HG03460 (cell line): ENCODE measurements around the gene CCL28.

ENCODE experiments used
- ATAC-seq: cut with Tn5 transposase; IDR thresholded peaks from one replicate; pipeline ENCODE4 v1.9.1; 2021; ENCODE audit not compliant: unreplicated experiment

CCL28 gene

GRCh38 chr5:43358726-43359125 is 53.5 kb downstream of the CCL28 start:
- ATAC-seq: no peak

DNA sequence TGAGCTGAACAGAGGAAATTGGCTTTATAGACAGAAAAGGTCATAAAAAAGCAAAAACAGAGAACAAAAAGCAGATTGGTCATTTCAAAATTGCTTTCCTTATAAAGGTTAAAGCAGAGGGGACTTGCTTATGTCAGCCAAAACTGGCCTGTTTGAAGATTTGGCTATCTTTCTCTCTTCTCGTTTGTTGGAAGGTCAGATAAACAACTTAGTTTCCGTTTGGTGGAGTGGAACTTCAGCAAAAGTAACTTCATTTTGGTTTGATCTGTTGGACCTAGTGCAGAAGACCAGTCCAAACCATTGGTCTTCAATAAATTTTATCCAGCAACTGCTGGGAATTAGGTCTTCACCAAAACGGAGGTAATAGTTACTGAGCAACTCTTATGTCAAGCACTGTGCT is 53.9 kb downstream of the CCL28 start:
- no peak for ATAC-seq

DNA sequence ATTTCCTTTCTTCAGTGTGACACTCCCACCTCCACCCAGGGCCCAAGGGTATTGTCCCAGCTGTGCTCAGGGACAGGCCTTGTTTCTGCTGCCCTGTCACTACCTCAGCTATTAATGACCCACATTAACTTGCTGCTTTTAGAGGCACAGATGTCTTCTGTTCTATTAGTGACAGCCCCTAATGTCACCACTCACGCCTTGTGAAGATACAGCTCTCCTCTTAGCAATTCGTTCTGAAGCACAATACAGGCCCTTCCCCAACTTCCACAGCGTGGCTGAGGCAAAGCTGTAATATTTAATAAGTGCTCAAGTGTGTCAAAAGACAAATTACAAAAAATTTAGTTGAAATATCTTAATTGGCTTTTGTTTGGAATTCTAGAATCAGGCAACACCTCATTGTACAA is 54.3 kb downstream of the CCL28 start:
- ATAC-seq: no peak

- ATAC-seq: no peak
These were observed 55.1 kb downstream of the CCL28 start for GRCh38 chr5:43357067-43357466.

- no peak for ATAC-seq
These were observed 57.4 kb downstream of the CCL28 start for GRCh38 chr5:43354774-43355173.

- ATAC-seq: no peak
These were observed 58.5 kb downstream of the CCL28 start for GRCh38 chr5:43353668-43354067.

DNA sequence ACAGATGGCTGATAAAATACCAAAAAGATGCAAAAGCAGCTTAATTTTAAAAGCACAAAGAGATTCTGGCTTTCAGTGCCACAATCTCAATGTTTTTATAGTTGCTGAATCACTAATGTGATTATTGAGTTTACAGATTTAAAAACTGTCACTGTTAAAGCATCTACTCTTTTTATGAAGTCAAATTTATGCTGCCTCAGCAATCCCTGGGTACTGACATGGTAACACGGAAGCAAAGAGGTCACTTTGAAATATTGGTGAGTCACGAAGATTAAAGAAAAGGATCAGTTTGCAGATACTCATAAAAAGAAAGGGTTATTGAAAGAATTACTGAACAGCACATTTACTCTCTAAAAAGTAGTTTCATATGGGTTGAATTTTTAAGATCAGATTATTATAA is 59.3 kb downstream of the CCL28 start:
- ATAC-seq: no peak

DNA sequence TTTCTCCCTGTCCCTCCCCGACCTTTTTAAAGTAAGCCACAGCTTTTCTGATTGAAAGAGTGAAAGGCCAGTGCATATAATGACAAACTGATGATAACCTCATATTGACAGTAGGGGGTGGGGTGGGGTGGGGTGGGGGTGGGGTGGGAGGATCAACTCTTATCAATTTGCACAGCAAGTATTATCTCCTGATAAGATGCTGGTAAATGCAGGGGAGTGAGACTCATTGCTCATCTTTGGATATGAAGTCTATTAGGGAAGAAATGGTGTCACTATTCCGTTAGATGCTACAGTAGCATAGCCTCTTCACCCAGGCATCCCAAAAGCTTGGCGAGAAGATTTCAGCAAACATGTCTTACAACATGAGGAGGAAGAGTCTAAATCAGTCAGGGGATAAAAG is 60.1 kb downstream of the CCL28 start:
- ATAC-seq: no peak

DNA sequence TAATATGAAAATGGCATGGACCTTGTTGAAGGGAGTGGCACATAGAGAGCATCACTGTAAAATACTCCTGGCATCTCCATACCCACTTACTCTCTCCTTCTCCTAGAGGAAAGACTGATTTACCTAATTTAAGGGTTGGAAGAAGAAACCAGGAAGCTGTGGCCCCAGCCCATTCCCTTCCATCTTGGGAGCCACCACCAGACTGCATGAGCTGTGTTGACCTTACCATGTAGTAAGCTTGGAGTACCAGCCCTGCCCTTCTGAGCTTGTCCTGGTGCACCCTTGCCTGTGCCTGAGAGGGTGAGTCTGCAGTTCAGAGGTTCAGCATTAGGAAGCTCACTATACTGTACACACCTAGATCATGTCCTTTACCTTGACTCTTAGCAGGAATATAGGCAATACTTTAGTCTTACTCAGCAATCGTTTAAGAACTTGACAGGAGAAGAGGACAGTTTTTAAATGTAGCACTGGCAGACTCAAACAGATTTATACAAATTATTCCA is 63.3 kb downstream of the CCL28 start:
- no peak for ATAC-seq

GRCh38 chr5:43348207-43348606 is 64.0 kb downstream of the CCL28 start:
- ATAC-seq: no peak

GRCh38 chr5:43338862-43339261 is 73.3 kb downstream of the CCL28 start:
- no peak for ATAC-seq

GRCh38 chr5:43336159-43336558 is 76.0 kb downstream of the CCL28 start:
- ATAC-seq: no peak

- ATAC-seq: no peak
These were observed 76.5 kb downstream of the CCL28 start for GRCh38 chr5:43335681-43336080.

- no peak for ATAC-seq
These were observed 79.8 kb downstream of the CCL28 start for GRCh38 chr5:43332401-43332800.
